ENCODE results near the gene LRRC8B. TPM values are rescaled to one million over a fixed set of nuclear protein-coding genes. Genes with fewer than 3 reads are reported as not detected.

The LRRC8B gene
- total RNA-seq = 1.2 to 3.2 TPM (median 1.5 TPM) in 3 replicates
- long read RNA-seq = 0 reads

GRCh38 chr1:89524369-89525168 lies at the start of gene LRRC8B:
Gene LRRC8B (plus strand): TSS chr1:89524829. CDS start chr1:89582651, 57,822 bp downstream.
- peak within 1 kb of the TSS; percentile 77 for H3K27ac Mint-ChIP-seq (ENCODE audit: unreplicated experiment)
- TF ChIP-seq CTCF (IDR thresholded peaks at IDR 0.05) = no peak
- H3K36me3 Mint-ChIP-seq (ENCODE audit: low read depth) = no peaks in the 10 kb centered on the region
- H3K9me3 Mint-ChIP-seq (ENCODE audit: low read depth) = no peaks in the 10 kb centered on the region
- DNase-seq (ENCODE audit: low spot score) = peak; percentile 94
- peaks cover 10% of the 10 kb centered on the region for H3K4me1 Mint-ChIP-seq (ENCODE audit: low read depth)
- peak within 1 kb of the TSS; percentile 81 for H3K4me3 Mint-ChIP-seq (ENCODE audit: unreplicated experiment)
- H3K27me3 Mint-ChIP-seq (ENCODE audit: low read depth) = peaks cover 4% of the 10 kb centered on the region

- Mint-ChIP-seq H3K4me3 (ENCODE audit: unreplicated experiment) (no peak overlapping the region), H3K36me3 (ENCODE audit: low read depth) (peaks cover 7% of the 10 kb centered on the region), H3K27me3 (ENCODE audit: low read depth) (peaks cover 45% of the 10 kb centered on the region), H3K4me1 (ENCODE audit: low read depth) (no peaks in the 10 kb centered on the region), H3K27ac (ENCODE audit: unreplicated experiment) (no peak overlapping the region), H3K9me3 (ENCODE audit: low read depth) (peaks cover 19% of the 10 kb centered on the region)
- DNase-seq (ENCODE audit: low spot score) = no peak
- no peak for TF ChIP-seq CTCF (IDR thresholded peaks at IDR 0.05)
Measured at GRCh38 chr1:89475269-89475668, 49.4 kb upstream of the LRRC8B start.

DNA sequence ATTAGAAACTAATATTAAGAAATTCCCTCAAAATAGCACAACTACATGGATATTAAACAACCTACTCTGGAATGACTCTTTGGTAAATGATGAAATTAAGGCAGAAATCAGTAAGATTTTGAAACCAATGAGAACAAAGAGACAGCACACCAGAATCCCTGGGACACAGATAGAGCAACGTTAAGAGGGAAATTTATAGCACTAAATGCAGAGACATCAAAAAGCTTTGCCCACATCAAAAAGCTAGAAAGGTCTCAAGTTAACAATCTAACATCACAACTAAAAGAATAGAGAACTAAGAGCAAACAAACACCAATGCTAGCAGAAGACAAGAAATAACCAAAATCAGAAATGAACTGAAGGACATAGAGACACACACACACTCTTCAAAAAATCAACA lies 48.6 kb upstream of the LRRC8B start:
- TF ChIP-seq CTCF (IDR thresholded peaks at IDR 0.05) = no peak
- peaks cover 7% of the 10 kb centered on the region for H3K36me3 Mint-ChIP-seq (ENCODE audit: low read depth)
- DNase-seq (ENCODE audit: low spot score) = no peak
- peaks cover 42% of the 10 kb centered on the region for H3K27me3 Mint-ChIP-seq (ENCODE audit: low read depth)
- no peak overlapping the region for H3K27ac Mint-ChIP-seq (ENCODE audit: unreplicated experiment)
- peaks cover 19% of the 10 kb centered on the region for H3K9me3 Mint-ChIP-seq (ENCODE audit: low read depth)
- H3K4me1 Mint-ChIP-seq (ENCODE audit: low read depth) = no peaks in the 10 kb centered on the region
- no peak overlapping the region for H3K4me3 Mint-ChIP-seq (ENCODE audit: unreplicated experiment)

- Mint-ChIP-seq H3K27me3 (ENCODE audit: low read depth) (peaks cover 12% of the 10 kb centered on the region), H3K4me1 (ENCODE audit: low read depth) (no peaks in the 10 kb centered on the region), H3K9me3 (ENCODE audit: low read depth) (no peaks in the 10 kb centered on the region), H3K36me3 (ENCODE audit: low read depth) (no peaks in the 10 kb centered on the region), H3K27ac (ENCODE audit: unreplicated experiment) (no peak overlapping the region), H3K4me3 (ENCODE audit: unreplicated experiment) (no peak overlapping the region)
- no peak for DNase-seq (ENCODE audit: low spot score)
- TF ChIP-seq CTCF (IDR thresholded peaks at IDR 0.05) = peak; percentile 96
Measured at GRCh38 chr1:89483010-89483756, 41.4 kb upstream of the LRRC8B start.

- DNase-seq (ENCODE audit: low spot score) = no peak
- no peak for TF ChIP-seq CTCF (IDR thresholded peaks at IDR 0.05)
- Mint-ChIP-seq H3K27ac (ENCODE audit: unreplicated experiment) (no peak overlapping the region), H3K9me3 (ENCODE audit: low read depth) (no peaks in the 10 kb centered on the region), H3K36me3 (ENCODE audit: low read depth) (no peaks in the 10 kb centered on the region), H3K4me3 (ENCODE audit: unreplicated experiment) (no peak overlapping the region), H3K27me3 (ENCODE audit: low read depth) (peaks cover 12% of the 10 kb centered on the region), H3K4me1 (ENCODE audit: low read depth) (no peaks in the 10 kb centered on the region)
Measured at GRCh38 chr1:89483757-89484077, 40.9 kb upstream of the LRRC8B start.
